ENCODE measurements around the gene CRTAC1. TPM values are rescaled to one million over a fixed set of nuclear protein-coding genes. Genes with fewer than 3 reads are reported as not detected.

The CRTAC1 gene
- total RNA-seq, 1 donor from 2014 or later, result not detected

DNA sequence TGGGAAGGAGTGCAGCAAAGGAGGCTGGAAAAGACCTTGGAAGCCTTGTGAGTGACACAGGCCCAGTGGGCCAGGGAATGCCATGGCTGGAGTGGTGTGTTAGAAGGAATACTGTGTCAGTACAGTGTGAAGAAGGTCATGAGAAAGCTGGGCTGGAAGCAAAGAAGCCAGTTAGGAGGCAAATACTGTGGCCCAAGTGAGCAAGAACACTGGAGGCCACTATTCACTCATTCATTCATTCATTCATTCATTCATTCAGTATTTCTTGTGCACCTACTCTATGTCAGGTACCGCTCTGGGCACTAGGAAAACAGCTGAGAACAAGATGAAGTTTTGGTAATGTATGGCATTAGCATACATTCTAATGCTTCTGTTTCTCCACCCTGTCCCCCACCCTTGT, 9.6 kb downstream of the CRTAC1 start:
- intact Hi-C loops (cut with micrococcal nuclease), result no loop called here

GRCh38 chr10:98020254-98020653, 10.2 kb downstream of the CRTAC1 start:
- no peaks in the 10 kb centered on the region for H3K36me3 Mint-ChIP-seq (ENCODE audit: low read depth)
- H3K27me3 Mint-ChIP-seq (ENCODE audit: insufficient read depth), result peaks cover 24% of the 10 kb centered on the region
- no peaks in the 10 kb centered on the region for H3K4me1 Mint-ChIP-seq (ENCODE audit: low read depth)
- H3K4me3 Mint-ChIP-seq, result no peak overlapping the region
- no peak for DNase-seq (ENCODE audit: low spot score)
- intact Hi-C loops (cut with micrococcal nuclease), result no loop called here
- no peak overlapping the region for H3K27ac Mint-ChIP-seq
- H3K9me3 Mint-ChIP-seq, result no peaks in the 10 kb centered on the region

More for the DNA sequence above, 9.6 kb downstream of the CRTAC1 start:
- no peak overlapping the region for H3K4me3 Mint-ChIP-seq
- no peak overlapping the region for H3K27ac Mint-ChIP-seq
- DNase-seq (ENCODE audit: low spot score), result no peak
- peaks cover 24% of the 10 kb centered on the region for H3K27me3 Mint-ChIP-seq (ENCODE audit: insufficient read depth)
- H3K36me3 Mint-ChIP-seq (ENCODE audit: low read depth), result no peaks in the 10 kb centered on the region
- H3K9me3 Mint-ChIP-seq, result no peaks in the 10 kb centered on the region
- H3K4me1 Mint-ChIP-seq (ENCODE audit: low read depth), result no peaks in the 10 kb centered on the region

DNA sequence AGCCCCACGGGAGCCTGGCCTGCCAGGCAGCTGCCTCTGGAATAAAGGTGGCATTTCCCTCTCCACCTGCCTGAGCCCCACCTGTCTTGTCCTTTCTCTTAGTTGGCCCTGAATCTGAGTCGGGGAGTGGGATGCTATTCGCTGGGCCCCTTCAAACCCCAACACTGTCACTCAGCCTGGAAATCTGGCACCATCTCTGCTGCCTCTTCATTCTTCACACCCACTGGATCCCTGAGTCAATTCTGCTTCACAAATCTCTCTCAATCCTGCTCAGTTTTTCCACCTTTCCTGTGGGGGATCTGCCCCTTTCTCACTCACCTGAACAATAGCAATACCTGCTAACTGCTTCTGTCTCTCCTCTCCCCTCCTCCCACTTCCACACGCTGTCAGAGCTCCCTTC, 10.6 kb downstream of the CRTAC1 start:
- DNase-seq (ENCODE audit: low spot score), result no peak
- no peak overlapping the region for H3K4me3 Mint-ChIP-seq
- H3K36me3 Mint-ChIP-seq (ENCODE audit: low read depth), result no peaks in the 10 kb centered on the region
- H3K27ac Mint-ChIP-seq, result no peak overlapping the region
- intact Hi-C loops (cut with micrococcal nuclease), result no loop called here
- H3K9me3 Mint-ChIP-seq, result no peaks in the 10 kb centered on the region
- H3K4me1 Mint-ChIP-seq (ENCODE audit: low read depth), result no peaks in the 10 kb centered on the region
- H3K27me3 Mint-ChIP-seq (ENCODE audit: insufficient read depth), result peaks cover 22% of the 10 kb centered on the region

GRCh38 chr10:98016772-98017475, 13.5 kb downstream of the CRTAC1 start:
- H3K36me3 Mint-ChIP-seq (ENCODE audit: low read depth), result no peaks in the 10 kb centered on the region
- intact Hi-C loops (cut with micrococcal nuclease), result no loop called here
- DNase-seq (ENCODE audit: low spot score), result no peak
- H3K9me3 Mint-ChIP-seq, result no peaks in the 10 kb centered on the region
- no peak overlapping the region for H3K27ac Mint-ChIP-seq
- no peak overlapping the region for H3K4me3 Mint-ChIP-seq
- no peaks in the 10 kb centered on the region for H3K4me1 Mint-ChIP-seq (ENCODE audit: low read depth)
- peaks cover 21% of the 10 kb centered on the region for H3K27me3 Mint-ChIP-seq (ENCODE audit: insufficient read depth)

DNA sequence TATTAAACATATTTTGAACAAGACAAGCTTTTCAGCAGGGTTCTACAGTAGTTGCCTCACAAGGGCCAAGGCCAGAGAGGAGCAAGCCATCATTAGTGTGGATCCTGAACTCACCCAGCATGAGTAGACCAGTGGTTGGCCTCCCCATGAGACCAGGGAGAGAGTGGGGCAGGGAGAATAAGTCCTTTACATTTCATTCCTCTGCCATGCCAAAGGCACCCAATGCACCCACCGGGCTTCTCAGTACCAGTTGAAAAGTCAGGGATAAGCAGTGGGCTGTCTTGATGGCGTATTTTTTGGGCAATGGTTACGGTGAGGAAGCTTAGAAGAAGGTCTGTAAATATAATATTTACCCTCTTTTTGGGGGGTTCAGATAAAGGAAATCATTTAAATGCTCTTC, 16.6 kb downstream of the CRTAC1 start:
- H3K4me1 Mint-ChIP-seq (ENCODE audit: low read depth), result no peaks in the 10 kb centered on the region
- no peak overlapping the region for H3K4me3 Mint-ChIP-seq
- intact Hi-C loops (cut with micrococcal nuclease), result no loop called here
- peaks cover 7% of the 10 kb centered on the region for H3K27me3 Mint-ChIP-seq (ENCODE audit: insufficient read depth)
- H3K27ac Mint-ChIP-seq, result no peak overlapping the region
- no peaks in the 10 kb centered on the region for H3K9me3 Mint-ChIP-seq
- no peaks in the 10 kb centered on the region for H3K36me3 Mint-ChIP-seq (ENCODE audit: low read depth)
- no peak for DNase-seq (ENCODE audit: low spot score)

- Mint-ChIP-seq H3K4me1 (ENCODE audit: low read depth) (no peaks in the 10 kb centered on the region), H3K27me3 (ENCODE audit: insufficient read depth) (peaks cover 7% of the 10 kb centered on the region), H3K9me3 (no peaks in the 10 kb centered on the region), H3K4me3 (no peak overlapping the region), H3K36me3 (ENCODE audit: low read depth) (no peaks in the 10 kb centered on the region), H3K27ac (no peak overlapping the region)
- DNase-seq (ENCODE audit: low spot score), result no peak
- intact Hi-C loops (cut with micrococcal nuclease), result no loop called here
Observed at GRCh38 chr10:98013122-98013521, 17.3 kb downstream of the CRTAC1 start.

DNA sequence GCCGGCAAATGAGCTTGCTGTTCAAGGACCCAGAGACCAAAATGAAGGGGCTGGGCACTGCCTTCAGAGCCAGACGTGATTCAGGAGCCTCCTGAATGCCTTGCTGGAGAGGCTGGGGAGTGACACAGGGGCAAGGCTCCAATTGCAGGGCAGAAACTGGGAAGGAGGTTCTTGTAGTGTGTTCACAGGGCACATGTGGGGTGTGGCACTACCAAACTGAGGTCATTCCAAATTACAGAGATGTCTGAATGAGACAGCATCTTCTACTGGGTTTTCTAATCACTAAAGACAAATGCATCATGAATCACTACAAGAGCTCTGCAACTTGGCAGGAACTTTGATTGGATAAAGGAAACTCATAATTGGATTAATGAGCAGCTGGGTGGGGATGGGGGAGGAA, 17.8 kb downstream of the CRTAC1 start:
- no peaks in the 10 kb centered on the region for H3K36me3 Mint-ChIP-seq (ENCODE audit: low read depth)
- no peaks in the 10 kb centered on the region for H3K9me3 Mint-ChIP-seq
- no peak overlapping the region for H3K27ac Mint-ChIP-seq
- H3K4me1 Mint-ChIP-seq (ENCODE audit: low read depth), result no peaks in the 10 kb centered on the region
- no peak overlapping the region for H3K4me3 Mint-ChIP-seq
- intact Hi-C loops (cut with micrococcal nuclease), result no loop called here
- DNase-seq (ENCODE audit: low spot score), result no peak
- peaks cover 9% of the 10 kb centered on the region for H3K27me3 Mint-ChIP-seq (ENCODE audit: insufficient read depth)

DNA sequence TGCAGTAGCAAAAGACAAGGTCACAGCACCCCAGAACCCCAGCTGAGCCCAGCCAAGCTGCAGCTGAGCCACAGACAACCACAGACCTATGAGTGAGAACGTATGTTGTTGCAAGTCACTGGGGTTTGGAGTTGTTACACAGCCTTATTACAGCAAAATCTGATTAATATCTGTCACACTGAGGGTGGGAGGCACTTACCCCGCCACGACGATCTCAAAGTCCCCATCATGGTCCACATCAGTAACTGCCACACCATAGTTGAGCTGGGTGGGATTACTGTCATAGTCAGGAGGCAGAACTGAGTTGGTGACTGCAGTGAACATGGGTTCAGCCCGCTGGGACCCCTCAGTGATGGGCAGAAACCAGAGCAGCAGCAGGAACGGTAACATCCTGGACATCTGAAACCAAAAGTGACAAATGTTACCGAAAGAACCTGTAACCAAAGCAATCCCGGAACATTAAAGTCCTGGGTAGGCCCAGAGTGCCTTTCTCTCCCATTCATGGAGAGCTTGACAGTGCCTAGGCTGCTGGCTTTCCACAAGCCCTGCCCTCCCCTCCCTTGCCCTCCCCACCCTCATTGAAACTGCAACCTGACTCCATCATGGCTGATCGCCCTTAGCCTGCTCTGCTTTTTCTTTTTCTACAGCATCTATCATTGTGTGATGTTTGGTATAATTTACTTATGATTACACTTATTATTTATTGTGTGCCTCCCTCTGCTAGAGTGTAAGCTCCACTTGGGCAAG, 19.3 kb downstream of the CRTAC1 start:
- DNase-seq (ENCODE audit: low spot score), result no peak
- Mint-ChIP-seq H3K4me3 (no peak overlapping the region), H3K9me3 (no peaks in the 10 kb centered on the region), H3K27ac (no peak overlapping the region), H3K27me3 (ENCODE audit: insufficient read depth) (peaks cover 12% of the 10 kb centered on the region), H3K4me1 (ENCODE audit: low read depth) (peaks cover 5% of the 10 kb centered on the region), H3K36me3 (ENCODE audit: low read depth) (no peaks in the 10 kb centered on the region)
- intact Hi-C loops (cut with micrococcal nuclease), result no loop called here

DNA sequence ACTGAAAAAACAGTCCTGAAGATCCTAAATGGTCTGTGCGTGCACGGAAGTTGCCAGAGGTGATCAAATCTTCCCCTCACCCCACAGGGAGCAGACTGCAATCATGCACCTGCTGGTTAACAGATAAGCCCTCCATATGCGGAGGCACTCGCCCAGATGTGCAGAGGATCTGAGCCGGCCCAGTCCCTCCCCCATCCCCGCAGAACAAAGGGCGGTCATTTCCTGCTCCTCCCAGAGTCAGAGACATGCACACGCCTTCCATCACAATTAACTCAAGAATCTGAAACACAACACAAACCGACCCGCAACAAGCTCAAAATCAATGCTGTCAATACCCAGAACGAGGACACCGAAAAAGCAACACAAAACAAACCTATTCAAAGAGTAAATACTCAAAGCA, 24.2 kb downstream of the CRTAC1 start:
- no peak for DNase-seq (ENCODE audit: low spot score)
- Mint-ChIP-seq H3K4me3 (no peak overlapping the region), H3K27ac (no peak overlapping the region), H3K4me1 (ENCODE audit: low read depth) (peaks cover 5% of the 10 kb centered on the region), H3K9me3 (no peaks in the 10 kb centered on the region), H3K36me3 (ENCODE audit: low read depth) (no peaks in the 10 kb centered on the region), H3K27me3 (ENCODE audit: insufficient read depth) (peaks cover 12% of the 10 kb centered on the region)
- intact Hi-C loops (cut with micrococcal nuclease), result no loop called here

- H3K4me3 Mint-ChIP-seq, result no peak overlapping the region
Observed at GRCh38 chr10:98001736-98002135, 28.7 kb downstream of the CRTAC1 start.

GRCh38 chr10:98000346-98000745, 30.1 kb downstream of the CRTAC1 start:
- Mint-ChIP-seq H3K27me3 (ENCODE audit: insufficient read depth) (peaks cover 4% of the 10 kb centered on the region), H3K4me3 (no peak overlapping the region), H3K27ac (no peak overlapping the region), H3K36me3 (ENCODE audit: low read depth) (no peaks in the 10 kb centered on the region), H3K4me1 (ENCODE audit: low read depth) (no peaks in the 10 kb centered on the region), H3K9me3 (peaks cover 3% of the 10 kb centered on the region)
- intact Hi-C loops (cut with micrococcal nuclease), result no loop called here
- DNase-seq (ENCODE audit: low spot score), result no peak

More at GRCh38 chr10:98001736-98002135, 28.7 kb downstream of the CRTAC1 start:
- peaks cover 3% of the 10 kb centered on the region for H3K9me3 Mint-ChIP-seq
- peaks cover 8% of the 10 kb centered on the region for H3K27me3 Mint-ChIP-seq (ENCODE audit: insufficient read depth)
- peaks cover 5% of the 10 kb centered on the region for H3K4me1 Mint-ChIP-seq (ENCODE audit: low read depth)
- intact Hi-C loops (cut with micrococcal nuclease), result no loop called here
- no peak for DNase-seq (ENCODE audit: low spot score)
- no peaks in the 10 kb centered on the region for H3K36me3 Mint-ChIP-seq (ENCODE audit: low read depth)
- no peak overlapping the region for H3K27ac Mint-ChIP-seq

- intact Hi-C loops (cut with micrococcal nuclease), result no loop called here
- Mint-ChIP-seq H3K27me3 (ENCODE audit: insufficient read depth) (peaks cover 2% of the 10 kb centered on the region), H3K4me3 (no peak overlapping the region)
Observed at GRCh38 chr10:97999923-98000248, 30.5 kb downstream of the CRTAC1 start.

DNA sequence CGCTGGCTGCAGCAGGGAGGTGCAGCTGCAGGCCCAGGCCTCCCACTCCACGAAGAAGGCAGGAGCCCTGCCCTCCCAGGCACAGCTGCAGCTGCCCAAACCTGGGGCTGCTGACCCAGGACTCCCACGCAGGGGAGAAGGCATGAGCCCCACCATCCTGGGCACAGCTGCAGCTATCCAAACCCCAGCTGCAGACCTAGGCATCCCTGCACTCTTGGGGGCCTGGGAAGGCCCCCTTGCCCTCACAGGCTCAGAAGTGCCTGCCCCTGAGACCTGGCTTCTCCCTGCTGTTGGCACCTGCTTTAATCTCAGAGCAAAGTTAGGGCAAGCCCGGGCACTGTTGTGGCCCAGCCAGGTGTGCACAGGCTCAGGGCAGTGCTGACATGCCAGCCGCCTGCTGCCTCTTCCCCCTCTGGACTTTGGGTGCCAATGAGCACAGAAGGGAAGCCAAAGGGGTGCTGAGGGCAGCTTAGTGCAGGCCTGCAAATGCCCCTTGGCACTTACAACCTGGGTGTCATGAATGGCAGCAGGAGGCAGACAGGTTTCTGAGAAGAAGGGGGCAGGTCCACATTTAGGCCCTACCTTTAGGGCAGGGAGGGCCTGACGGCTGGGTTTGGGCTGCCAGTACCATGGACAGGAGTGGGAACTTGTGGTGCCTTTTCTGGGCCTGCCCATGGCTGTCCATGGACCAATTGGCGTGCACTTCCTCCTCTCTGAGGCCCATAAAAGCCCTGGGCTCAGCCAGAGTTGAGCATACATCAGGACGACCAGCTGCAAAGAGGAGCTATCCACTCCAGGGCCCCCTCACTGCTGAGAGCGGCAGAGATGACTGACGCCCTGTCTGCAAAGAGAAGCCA, 31.1 kb downstream of the CRTAC1 start:
- intact Hi-C loops (cut with micrococcal nuclease), result no loop called here
- no peaks in the 10 kb centered on the region for H3K36me3 Mint-ChIP-seq (ENCODE audit: low read depth)

More at GRCh38 chr10:97999923-98000248, 30.5 kb downstream of the CRTAC1 start:
- no peaks in the 10 kb centered on the region for H3K4me1 Mint-ChIP-seq (ENCODE audit: low read depth)
- peaks cover 3% of the 10 kb centered on the region for H3K9me3 Mint-ChIP-seq
- no peaks in the 10 kb centered on the region for H3K36me3 Mint-ChIP-seq (ENCODE audit: low read depth)
- H3K27ac Mint-ChIP-seq, result no peak overlapping the region
- DNase-seq (ENCODE audit: low spot score), result no peak

More for the DNA sequence above, 31.1 kb downstream of the CRTAC1 start:
- Mint-ChIP-seq H3K4me3 (no peak overlapping the region), H3K27me3 (ENCODE audit: insufficient read depth) (peaks cover 2% of the 10 kb centered on the region), H3K27ac (no peak overlapping the region), H3K9me3 (peaks cover 3% of the 10 kb centered on the region), H3K4me1 (ENCODE audit: low read depth) (no peaks in the 10 kb centered on the region)
- DNase-seq (ENCODE audit: low spot score), result no peak

All from activated T-helper 1 cell treated with anti-CD3 and anti-CD28 coated beads, Interleukin-12 subunit alpha, Interleukin-12 subunit beta, Interleukin-2, Interleukin-4 antibody, amounts not matched to agents 30 ng/mL and 10 ng/mL and 1 ng/mL, durations not matched to agents 14 hours and 24 hours and 36 hours (primary cell).